ENCODE data around the gene EVC2.

EVC2 gene

DNA sequence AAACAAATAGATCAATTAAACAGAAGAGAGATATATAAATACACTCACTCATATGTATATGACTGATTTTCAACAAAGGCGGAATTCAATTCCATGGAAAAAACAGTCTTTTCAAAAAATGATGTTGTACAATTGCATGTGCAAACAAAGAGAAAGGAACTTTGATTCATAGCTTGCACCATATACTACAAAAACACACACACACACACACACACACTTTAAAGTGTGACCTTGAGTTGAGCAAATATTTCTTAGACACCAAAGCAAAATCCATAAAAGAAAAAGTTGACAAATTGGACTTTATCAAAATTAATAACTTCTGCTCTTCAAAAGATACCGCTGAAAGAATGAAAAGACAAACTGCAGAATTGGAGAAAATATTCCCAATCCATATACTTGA lies 168.8 kb downstream of the EVC2 start:
- Mint-ChIP-seq H3K36me3 (ENCODE audit: low read depth) (peaks cover 4% of the 10 kb centered on the region), H3K4me3 (no peak overlapping the region), H3K4me1 (no peaks in the 10 kb centered on the region), H3K27me3 (ENCODE audit: low read depth, poor library complexity) (peaks cover 8% of the 10 kb centered on the region), H3K9me3 (peaks cover 4% of the 10 kb centered on the region), H3K27ac (no peak overlapping the region)
- DNase-seq: no peak
- TF ChIP-seq, protein P1, sequence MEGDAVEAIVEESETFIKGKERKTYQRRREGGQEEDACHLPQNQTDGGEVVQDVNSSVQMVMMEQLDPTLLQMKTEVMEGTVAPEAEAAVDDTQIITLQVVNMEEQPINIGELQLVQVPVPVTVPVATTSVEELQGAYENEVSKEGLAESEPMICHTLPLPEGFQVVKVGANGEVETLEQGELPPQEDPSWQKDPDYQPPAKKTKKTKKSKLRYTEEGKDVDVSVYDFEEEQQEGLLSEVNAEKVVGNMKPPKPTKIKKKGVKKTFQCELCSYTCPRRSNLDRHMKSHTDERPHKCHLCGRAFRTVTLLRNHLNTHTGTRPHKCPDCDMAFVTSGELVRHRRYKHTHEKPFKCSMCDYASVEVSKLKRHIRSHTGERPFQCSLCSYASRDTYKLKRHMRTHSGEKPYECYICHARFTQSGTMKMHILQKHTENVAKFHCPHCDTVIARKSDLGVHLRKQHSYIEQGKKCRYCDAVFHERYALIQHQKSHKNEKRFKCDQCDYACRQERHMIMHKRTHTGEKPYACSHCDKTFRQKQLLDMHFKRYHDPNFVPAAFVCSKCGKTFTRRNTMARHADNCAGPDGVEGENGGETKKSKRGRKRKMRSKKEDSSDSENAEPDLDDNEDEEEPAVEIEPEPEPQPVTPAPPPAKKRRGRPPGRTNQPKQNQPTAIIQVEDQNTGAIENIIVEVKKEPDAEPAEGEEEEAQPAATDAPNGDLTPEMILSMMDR (IDR thresholded peaks at IDR 0.05): no peak

DNA sequence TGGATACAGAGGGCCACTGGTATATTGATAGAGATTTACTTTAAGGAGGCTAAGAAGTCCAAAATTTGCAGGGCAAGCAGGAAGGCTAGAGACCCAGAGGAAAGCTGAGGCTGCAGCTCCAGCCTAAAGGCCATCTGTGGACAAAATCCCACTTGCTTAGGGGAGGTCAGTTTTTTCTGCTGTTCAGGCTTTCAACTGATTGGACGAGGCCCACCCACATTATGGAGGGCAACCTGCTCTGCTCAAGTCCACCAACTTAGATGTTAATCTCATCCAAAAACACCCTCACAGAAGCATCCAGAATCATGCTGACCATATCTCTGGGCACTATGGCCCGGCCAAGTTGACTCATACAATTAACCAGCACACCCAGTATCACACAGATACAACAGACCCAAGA lies 176.3 kb downstream of the EVC2 start:
- H3K36me3 Mint-ChIP-seq (ENCODE audit: low read depth): peaks cover 24% of the 10 kb centered on the region
- no peak for DNase-seq
- no peaks in the 10 kb centered on the region for H3K27me3 Mint-ChIP-seq (ENCODE audit: low read depth, poor library complexity)
- TF ChIP-seq, protein P1 (IDR thresholded peaks at IDR 0.05): no peak
- H3K27ac Mint-ChIP-seq: no peak overlapping the region
- no peak overlapping the region for H3K4me3 Mint-ChIP-seq
- peaks cover 4% of the 10 kb centered on the region for H3K9me3 Mint-ChIP-seq
- H3K4me1 Mint-ChIP-seq: no peaks in the 10 kb centered on the region

DNA sequence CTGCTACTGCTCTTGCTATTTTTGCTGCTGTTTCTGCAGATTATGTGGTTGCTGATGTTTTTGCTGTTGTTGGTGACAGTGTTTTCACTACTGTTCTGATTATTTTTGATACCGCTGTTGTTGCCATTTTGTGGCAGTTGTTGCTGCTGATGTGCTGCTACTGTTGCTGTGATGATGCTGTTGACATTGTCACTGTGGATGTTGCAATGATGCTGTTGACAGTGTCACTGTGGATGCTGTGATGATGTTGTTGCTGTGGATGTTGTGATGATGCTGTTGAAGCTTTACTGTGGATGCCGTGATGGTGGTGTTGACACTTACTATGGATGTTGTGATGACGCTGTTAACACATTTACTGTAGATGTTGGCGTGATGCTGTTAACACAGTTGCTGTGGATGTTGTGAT lies 180.3 kb downstream of the EVC2 start:
- H3K9me3 Mint-ChIP-seq: peaks cover 4% of the 10 kb centered on the region
- TF ChIP-seq, protein P1 (IDR thresholded peaks at IDR 0.05): no peak
- no peak for DNase-seq
- peaks cover 28% of the 10 kb centered on the region for H3K4me1 Mint-ChIP-seq
- no peaks in the 10 kb centered on the region for H3K27me3 Mint-ChIP-seq (ENCODE audit: low read depth, poor library complexity)
- H3K4me3 Mint-ChIP-seq: no peak overlapping the region
- H3K36me3 Mint-ChIP-seq (ENCODE audit: low read depth): peaks cover 11% of the 10 kb centered on the region
- H3K27ac Mint-ChIP-seq: no peak overlapping the region

DNA sequence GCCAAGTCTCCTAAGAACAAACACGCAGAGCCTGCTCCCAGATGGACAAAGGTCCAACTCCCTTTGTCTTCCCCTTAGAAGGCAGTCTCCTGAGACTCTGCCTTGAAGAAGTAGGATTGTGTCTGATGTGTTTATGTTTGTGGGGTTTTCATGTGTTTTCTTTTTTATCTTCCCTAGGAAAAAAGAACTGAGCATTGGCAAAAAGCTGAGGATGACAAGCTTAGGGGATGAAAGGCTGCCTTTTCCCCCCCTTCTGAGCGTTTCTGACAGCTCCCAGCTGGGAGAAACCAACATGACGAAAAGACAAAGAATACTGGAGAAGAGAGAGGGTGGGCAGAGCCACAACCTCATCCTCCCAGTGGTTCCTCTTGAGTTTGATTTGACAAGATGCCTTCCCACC lies 181.1 kb downstream of the EVC2 start:
- no peak for DNase-seq
- Mint-ChIP-seq H3K9me3 (peaks cover 4% of the 10 kb centered on the region), H3K27ac (no peak overlapping the region), H3K4me1 (peaks cover 28% of the 10 kb centered on the region), H3K27me3 (ENCODE audit: low read depth, poor library complexity) (no peaks in the 10 kb centered on the region), H3K36me3 (ENCODE audit: low read depth) (peaks cover 4% of the 10 kb centered on the region), H3K4me3 (no peak overlapping the region)
- TF ChIP-seq, protein P1 (IDR thresholded peaks at IDR 0.05): no peak

DNA sequence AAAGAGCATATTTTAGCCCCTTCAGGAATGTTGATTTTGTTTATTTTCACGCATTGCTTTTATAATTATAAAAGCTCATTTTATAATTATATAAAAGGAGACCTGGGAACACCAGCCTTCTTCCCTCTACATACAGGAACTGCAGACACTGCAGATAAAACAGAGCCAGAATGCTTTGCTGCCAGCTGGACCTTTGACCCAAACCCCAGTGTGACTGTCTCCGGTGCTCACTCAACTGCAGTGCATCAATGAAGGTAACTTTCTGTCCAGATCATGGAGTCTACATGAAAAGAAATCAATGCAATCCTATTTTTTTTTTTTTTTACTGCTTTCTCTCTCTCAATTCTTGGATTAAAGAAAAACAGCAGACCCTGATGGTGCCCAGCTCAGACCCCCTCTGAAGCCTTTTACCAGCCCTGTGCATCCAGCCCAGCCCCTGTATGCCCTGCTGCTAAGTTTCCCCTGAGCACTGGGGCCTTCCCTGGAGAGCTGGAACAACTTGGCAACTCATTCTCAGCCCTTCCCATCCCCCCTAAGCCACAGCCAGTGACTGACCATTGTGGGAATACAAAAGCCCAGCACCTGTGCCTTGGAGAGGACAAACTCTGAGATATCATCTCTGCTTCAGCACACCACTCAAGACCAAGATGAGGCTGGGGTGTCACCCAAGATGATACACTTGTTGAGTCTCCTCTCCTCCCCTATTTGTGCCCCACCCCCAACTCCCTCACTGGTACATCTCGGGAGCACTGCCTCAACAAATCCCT lies 182.1 kb downstream of the EVC2 start:
- DNase-seq: no peak
- TF ChIP-seq, protein P1 (IDR thresholded peaks at IDR 0.05): no peak
- Mint-ChIP-seq H3K27ac (no peak overlapping the region), H3K36me3 (ENCODE audit: low read depth) (peaks cover under 1% of the 10 kb centered on the region), H3K4me3 (no peak overlapping the region), H3K4me1 (peaks cover 28% of the 10 kb centered on the region), H3K9me3 (peaks cover 7% of the 10 kb centered on the region), H3K27me3 (ENCODE audit: low read depth, poor library complexity) (no peaks in the 10 kb centered on the region)
